Cardiac ventricle fibroblast (primary cell): ENCODE results near the gene EVX2. TPM values are rescaled to one million over a fixed set of nuclear protein-coding genes. Genes with fewer than 3 reads are reported as not detected.

ENCODE experiments used
- total RNA-seq: library from RNA; depleted of rRNA; stranded (reverse); fragments of >200 nt; gene quantifications from 2 replicates; pipeline ENCODE4 v1.2.3, GENCODE V29; 2015

Gene EVX2
- not detected in 2 replicates for total RNA-seq

DNA sequence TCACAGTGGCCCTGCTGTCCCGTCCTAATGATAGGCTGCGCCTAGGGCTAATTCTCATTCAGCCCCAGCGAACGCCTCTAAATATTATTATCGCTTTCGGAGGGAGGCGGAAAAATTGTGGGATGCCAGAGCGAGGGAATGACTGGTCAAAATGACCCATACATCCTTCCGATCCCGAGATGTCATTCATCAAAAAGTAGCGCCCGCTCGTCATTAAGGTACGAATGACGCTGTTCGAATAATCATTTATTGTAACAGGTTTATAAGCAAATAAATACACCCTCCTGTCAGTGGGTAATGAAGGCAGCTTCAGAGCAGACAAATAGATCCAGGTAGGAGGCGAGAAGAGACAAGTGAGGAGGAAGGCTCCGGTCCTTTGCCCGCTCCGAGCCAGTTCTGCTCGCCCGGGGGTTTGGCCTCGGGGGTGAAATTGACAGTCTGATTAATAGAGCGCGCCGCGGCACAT is at the start of gene EVX2:
TSS of gene EVX2 (minus strand) at position 167 of the 466 bp plus-strand sequence. CDS start 186 bp downstream, outside the sequence.

DNA sequence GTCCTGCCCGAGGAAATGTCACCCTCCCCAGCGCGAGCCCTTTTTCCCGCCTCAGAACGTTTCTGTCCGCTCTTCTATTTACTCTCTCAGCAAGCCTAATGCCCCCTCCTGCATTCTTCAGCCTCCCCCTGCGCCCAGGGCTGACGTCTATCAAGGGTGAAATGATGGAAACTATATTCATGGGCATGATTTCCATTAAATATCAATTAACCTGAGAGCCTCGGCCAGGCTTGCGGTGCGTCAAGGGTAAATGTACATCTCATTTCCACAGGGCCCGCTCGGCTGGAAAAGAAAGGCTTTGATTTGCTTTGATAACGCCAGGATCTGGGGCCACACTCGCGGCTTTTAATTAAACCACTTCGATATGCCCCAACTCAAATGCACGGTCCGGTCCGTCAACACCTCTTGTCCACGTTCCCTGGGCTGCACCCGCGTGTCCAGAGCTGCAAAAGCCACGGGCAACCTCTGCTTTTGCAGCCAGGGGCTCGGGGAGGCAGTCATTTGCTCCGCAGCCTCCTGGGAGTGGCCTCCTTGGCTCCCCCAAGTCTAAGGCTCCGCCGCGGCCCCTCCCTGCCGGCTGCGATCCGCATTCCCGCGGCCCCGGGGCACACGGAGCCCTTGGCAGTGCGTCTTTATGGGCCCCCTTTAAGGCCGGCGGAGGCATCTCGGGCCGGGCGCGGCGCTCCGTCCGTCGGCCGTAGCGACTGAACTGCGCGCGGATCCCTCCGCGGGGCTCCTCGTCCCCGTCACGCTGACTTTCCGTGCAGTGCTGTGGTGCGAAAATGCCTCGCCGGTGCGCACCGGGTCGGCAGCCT is 45.4 kb upstream of the EVX2 start, which contains the start of gene HOXD8:
TSS of gene HOXD8 (plus strand) at position 724 of the 815 bp plus-strand sequence. CDS start 662 bp downstream, outside the sequence.

DNA sequence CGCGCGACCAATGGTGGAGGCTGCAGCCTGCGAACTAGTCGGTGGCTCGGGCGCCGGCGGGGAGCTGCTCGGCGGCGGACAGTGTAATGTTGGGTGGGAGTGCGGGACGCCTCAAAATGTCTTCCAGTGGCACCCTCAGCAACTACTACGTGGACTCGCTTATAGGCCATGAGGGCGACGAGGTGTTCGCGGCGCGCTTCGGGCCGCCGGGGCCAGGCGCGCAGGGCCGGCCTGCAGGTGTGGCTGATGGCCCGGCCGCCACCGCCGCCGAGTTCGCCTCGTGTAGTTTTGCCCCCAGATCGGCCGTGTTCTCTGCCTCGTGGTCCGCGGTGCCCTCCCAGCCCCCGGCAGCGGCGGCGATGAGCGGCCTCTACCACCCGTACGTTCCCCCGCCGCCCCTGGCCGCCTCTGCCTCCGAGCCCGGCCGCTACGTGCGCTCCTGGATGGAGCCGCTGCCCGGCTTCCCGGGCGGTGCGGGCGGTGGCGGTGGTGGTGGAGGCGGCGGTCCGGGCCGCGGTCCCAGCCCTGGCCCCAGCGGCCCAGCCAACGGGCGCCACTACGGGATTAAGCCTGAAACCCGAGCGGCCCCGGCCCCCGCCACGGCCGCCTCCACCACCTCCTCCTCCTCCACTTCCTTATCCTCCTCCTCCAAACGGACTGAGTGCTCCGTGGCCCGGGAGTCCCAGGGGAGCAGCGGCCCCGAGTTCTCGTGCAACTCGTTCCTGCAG is 39.1 kb upstream of the EVX2 start, which contains the start of gene HOXD9:
TSS of gene HOXD9 (plus strand) at position 37 of the 728 bp plus-strand sequence. CDS start at position 87, 50 bp downstream.

DNA sequence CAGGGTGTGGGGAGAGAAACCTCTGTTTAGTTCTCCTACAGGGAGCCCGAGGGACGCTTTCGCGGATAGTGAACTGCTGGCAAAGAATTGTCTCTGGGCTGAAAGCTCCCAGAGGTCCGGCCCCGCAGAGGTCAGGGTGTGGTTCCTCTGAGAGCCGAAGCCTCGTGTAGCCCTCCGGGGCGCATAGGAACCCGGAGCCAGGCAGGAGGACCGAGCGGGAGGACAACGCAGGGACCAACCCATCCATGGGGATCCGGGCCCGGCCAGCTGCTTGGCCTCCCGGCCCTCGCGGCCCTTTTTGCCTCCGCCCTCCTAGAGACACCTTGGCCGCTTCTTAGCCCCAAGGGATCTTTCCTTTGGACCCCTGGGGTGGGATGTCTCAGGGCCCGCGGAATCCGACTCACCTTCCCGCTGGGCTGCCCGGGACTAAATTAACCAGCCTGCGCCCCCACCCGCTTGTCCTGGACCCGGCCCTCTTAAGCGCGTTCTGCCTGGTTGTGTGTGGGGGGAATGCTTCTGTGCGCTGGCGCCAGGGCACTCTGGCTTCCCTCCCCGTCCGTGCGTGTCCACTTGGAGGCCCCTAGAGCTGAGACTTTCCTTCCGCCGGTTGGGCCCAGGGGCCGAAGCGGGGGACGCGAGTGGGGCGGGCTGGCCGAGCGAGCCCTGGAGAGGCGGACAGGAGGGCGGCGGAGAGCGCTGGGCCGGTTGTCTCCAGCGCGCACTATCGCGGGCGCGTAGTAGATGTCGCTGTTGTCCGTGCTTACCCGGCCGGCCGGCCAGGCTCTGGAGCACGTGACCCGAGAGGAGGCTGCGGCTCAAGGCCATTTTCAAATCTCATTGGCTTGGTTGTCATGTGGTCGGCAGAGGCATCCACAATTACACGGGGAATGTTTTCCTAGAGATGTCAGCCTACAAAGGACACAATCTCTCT is 32.4 kb upstream of the EVX2 start, which contains the start of gene HOXD10:
TSS of gene HOXD10 (plus strand) at position 896 of the 931 bp plus-strand sequence. CDS start 56 bp downstream, outside the sequence.

DNA sequence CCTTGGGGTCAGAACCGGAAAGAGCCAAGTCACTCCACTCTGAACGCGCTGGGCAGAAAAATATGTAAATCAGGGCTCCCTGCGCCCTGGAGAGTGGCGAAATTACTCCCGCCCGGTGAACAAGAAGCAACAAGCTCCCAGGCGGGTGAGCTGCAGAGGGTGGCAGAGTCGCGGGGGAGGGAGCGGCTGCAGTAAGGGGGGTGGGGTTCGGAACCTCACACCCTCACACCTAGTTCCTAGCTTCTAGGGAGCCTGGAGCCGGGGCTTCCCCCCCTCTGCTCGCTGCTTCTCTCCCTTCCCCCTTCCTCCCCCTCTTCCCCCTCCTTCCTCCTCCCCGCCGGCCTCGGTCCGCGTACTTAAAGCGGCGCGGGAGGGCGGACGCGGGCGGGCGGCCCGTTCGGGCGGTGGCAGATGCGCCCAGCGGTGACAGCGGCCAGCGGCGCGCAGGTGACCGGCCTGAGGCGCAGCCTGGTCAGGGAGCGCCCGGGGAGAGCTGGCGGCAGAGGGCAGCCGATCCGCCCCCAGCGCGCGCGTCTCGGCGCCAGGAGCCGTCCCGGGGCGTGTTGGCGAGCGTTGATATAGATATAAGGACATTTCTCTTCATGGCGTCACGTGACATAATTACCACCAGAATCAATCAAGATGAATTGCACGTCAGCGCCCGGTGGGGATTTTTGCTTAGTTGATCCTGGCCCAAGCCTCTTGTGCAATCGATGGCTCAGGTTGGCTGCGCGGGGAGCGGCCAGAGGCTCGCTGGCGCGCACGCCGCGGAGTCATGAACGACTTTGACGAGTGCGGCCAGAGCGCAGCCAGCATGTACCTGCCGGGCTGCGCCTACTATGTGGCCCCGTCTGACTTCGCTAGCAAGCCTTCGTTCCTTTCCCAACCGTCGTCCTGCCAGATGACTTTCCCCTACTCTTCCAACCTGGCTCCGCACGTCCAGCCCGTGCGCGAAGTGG is 23.1 kb upstream of the EVX2 start, which contains the start of gene HOXD11:
TSS of gene HOXD11 (plus strand) at position 700 of the 959 bp plus-strand sequence. CDS start at position 776, 76 bp downstream.

DNA sequence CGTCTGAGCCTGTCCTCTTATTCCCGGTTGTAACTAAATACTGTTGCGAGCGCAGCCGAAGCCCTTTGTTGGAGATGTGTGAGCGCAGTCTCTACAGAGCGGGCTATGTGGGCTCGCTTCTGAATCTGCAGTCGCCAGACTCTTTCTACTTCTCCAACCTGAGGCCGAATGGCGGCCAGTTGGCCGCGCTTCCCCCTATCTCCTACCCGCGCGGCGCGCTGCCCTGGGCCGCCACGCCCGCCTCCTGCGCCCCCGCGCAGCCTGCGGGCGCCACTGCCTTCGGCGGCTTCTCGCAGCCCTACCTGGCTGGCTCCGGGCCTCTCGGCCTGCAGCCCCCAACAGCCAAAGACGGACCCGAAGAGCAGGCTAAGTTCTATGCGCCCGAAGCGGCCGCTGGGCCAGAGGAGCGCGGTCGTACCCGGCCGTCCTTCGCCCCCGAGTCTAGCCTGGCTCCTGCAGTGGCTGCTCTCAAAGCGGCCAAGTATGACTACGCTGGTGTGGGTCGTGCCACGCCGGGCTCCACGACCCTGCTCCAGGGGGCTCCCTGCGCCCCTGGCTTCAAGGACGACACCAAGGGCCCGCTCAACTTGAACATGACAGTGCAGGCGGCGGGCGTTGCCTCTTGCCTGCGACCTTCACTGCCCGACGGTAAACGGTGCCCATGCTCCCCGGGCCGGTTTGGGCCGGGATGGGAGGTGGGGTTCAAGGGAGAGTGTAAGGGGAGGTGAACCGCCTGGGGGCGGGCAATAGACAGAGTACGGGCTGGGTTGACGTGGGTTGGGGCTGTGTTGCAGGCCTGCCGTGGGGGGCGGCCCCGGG is 16.2 kb upstream of the EVX2 start, which contains the start of gene HOXD12:
TSS of gene HOXD12 (plus strand) at position 68 of the 819 bp plus-strand sequence. CDS start at position 75, 7 bp downstream.

DNA sequence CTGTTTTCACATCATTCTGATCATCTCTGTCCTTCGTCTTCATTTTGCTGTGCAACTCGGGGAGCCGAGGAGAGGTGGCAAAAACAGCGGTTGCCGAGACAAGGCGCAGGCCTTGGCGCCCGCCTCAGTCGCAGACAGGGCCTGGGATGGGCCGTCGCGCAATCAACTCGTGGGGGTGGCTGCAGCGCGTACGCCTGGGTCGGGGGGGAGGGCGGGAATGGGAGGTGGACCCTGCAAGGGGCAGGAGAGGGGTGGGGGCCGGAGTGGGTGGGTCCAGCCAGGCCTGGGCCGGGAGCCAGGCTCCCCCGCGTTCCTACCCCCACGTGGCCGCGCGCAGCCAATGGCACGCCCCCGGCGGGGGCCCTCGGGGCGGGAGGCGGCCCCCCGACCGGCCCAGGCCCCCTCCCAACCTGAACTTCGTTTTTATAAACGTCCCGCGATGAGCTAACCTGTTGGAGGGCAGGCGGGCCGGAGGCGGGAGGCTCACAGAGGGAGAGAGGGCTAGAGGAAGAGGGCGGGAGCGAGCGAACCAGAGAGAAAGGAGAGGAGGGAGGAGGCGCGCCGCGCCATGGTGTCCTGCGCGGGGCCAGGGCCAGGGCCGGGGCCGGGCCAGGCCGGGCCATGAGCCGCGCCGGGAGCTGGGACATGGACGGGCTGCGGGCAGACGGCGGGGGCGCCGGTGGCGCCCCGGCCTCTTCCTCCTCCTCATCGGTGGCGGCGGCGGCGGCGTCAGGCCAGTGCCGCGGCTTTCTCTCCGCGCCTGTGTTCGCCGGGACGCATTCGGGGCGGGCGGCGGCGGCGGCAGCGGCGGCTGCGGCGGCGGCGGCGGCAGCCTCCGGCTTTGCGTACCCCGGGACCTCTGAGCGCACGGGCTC is 8.7 kb upstream of the EVX2 start, which contains the start of gene HOXD13:
TSS of gene HOXD13 (plus strand) at position 452 of the 875 bp plus-strand sequence. CDS start at position 622, 170 bp downstream.

Other genes starting within 250 kb of the EVX2 start
- 18.2 and 19.5 TPM in 2 replicates for gene LNPK, start 81.7 kb downstream of the EVX2 start, total RNA-seq
- gene HOXD13, start 8.8 kb upstream of the EVX2 start, total RNA-seq = not detected in 2 replicates
- not detected in 2 replicates for gene HOXD12, start 15.8 kb upstream of the EVX2 start, total RNA-seq
- not detected in 2 replicates for gene HOXD11, start 23.3 kb upstream of the EVX2 start, total RNA-seq
- gene HOXD10, start 32.8 kb upstream of the EVX2 start, total RNA-seq = not detected in 2 replicates
- 0.12 TPM in 1 of 2 replicates, not detected in the other for gene HOXD9, start 38.8 kb upstream of the EVX2 start, total RNA-seq
- gene HOXD8, start 45.7 kb upstream of the EVX2 start, total RNA-seq = 0.62 TPM in 1 of 2 replicates, not detected in the other
- 0.87 TPM in 1 of 2 replicates, not detected in the other for gene HOXD4, start 67.6 kb upstream of the EVX2 start, total RNA-seq
- not detected in 2 replicates for gene HOXD3, start 73.3 kb upstream of the EVX2 start, total RNA-seq
- not detected in 2 replicates for gene HOXD1, start 104.7 kb upstream of the EVX2 start, total RNA-seq
- 19.0 and 23.4 TPM in 2 replicates for gene MTX2, start 185.5 kb upstream of the EVX2 start, total RNA-seq